ENCODE results near the gene CHD8. TPM values are rescaled to one million over a fixed set of nuclear protein-coding genes. Genes with fewer than 3 reads are reported as not detected.

Gene CHD8
- total and polyA plus RNA-seq, 2 of the 13 experiments (the other 11 are each of a cell fraction or from before 2014, with no cell fraction given) = 35.1 to 79.6 TPM

GRCh38 chr14:21437063-21437901, 18.6 kb downstream of the CHD8 start (continued):
- TF ChIP-seq, protein P1, sequence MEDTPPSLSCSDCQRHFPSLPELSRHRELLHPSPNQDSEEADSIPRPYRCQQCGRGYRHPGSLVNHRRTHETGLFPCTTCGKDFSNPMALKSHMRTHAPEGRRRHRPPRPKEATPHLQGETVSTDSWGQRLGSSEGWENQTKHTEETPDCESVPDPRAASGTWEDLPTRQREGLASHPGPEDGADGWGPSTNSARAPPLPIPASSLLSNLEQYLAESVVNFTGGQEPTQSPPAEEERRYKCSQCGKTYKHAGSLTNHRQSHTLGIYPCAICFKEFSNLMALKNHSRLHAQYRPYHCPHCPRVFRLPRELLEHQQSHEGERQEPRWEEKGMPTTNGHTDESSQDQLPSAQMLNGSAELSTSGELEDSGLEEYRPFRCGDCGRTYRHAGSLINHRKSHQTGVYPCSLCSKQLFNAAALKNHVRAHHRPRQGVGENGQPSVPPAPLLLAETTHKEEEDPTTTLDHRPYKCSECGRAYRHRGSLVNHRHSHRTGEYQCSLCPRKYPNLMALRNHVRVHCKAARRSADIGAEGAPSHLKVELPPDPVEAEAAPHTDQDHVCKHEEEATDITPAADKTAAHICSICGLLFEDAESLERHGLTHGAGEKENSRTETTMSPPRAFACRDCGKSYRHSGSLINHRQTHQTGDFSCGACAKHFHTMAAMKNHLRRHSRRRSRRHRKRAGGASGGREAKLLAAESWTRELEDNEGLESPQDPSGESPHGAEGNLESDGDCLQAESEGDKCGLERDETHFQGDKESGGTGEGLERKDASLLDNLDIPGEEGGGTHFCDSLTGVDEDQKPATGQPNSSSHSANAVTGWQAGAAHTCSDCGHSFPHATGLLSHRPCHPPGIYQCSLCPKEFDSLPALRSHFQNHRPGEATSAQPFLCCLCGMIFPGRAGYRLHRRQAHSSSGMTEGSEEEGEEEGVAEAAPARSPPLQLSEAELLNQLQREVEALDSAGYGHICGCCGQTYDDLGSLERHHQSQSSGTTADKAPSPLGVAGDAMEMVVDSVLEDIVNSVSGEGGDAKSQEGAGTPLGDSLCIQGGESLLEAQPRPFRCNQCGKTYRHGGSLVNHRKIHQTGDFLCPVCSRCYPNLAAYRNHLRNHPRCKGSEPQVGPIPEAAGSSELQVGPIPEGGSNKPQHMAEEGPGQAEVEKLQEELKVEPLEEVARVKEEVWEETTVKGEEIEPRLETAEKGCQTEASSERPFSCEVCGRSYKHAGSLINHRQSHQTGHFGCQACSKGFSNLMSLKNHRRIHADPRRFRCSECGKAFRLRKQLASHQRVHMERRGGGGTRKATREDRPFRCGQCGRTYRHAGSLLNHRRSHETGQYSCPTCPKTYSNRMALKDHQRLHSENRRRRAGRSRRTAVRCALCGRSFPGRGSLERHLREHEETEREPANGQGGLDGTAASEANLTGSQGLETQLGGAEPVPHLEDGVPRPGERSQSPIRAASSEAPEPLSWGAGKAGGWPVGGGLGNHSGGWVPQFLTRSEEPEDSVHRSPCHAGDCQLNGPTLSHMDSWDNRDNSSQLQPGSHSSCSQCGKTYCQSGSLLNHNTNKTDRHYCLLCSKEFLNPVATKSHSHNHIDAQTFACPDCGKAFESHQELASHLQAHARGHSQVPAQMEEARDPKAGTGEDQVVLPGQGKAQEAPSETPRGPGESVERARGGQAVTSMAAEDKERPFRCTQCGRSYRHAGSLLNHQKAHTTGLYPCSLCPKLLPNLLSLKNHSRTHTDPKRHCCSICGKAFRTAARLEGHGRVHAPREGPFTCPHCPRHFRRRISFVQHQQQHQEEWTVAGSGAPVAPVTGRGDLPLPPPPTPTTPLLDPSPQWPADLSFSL (CRISPR knock-in tag; IDR thresholded peaks at IDR 0.05) = no peak
- TF ChIP-seq MED13 (CRISPR knock-in tag; IDR thresholded peaks at IDR 0.05) (0 out of 2 replicates have a peak, but pooled peaks have one; percentile 72), ZNF768 (CRISPR knock-in tag; IDR thresholded peaks at IDR 0.05) (peak; percentile 75), MAX (IDR thresholded peaks at IDR 0.05) (no peak), ZNF713 (CRISPR knock-in tag; IDR thresholded peaks at IDR 0.05) (peak; percentile 88; the same call in 1 of the 2 replicates), SNAPC4 (CRISPR knock-in tag; IDR thresholded peaks at IDR 0.05) (peak; percentile 92; the same call in 1 of the 2 replicates), NR0B2 (CRISPR knock-in tag; IDR thresholded peaks at IDR 0.05) (0 out of 2 replicates have a peak, but pooled peaks have one; percentile 70), ZNF549 (CRISPR knock-in tag; IDR thresholded peaks at IDR 0.05) (no peak; the same call in 1 of the 2 replicates), XRCC5 (optimal IDR thresholded peaks at IDR 0.05; ENCODE audit: low read length) (peak; percentile 99), ZMYM4 (CRISPR knock-in tag; IDR thresholded peaks at IDR 0.05) (peak; percentile 87), CERS6 (CRISPR knock-in tag; IDR thresholded peaks at IDR 0.05) (no peak), ZNF652 (CRISPR knock-in tag; IDR thresholded peaks at IDR 0.05; ENCODE audit: borderline replicate concordance, low read depth) (no peak), U2AF2 (IDR thresholded peaks at IDR 0.05; ENCODE audit: low read depth, low read length) (peak; percentile 68; the same call in 1 of the 2 replicates)
- TF ChIP-seq, protein P2, sequence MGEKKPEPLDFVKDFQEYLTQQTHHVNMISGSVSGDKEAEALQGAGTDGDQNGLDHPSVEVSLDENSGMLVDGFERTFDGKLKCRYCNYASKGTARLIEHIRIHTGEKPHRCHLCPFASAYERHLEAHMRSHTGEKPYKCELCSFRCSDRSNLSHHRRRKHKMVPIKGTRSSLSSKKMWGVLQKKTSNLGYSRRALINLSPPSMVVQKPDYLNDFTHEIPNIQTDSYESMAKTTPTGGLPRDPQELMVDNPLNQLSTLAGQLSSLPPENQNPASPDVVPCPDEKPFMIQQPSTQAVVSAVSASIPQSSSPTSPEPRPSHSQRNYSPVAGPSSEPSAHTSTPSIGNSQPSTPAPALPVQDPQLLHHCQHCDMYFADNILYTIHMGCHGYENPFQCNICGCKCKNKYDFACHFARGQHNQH (CRISPR knock-in tag; IDR thresholded peaks at IDR 0.05) = peak; percentile 92
